Heart left ventricle (tissue), 16 donors: ENCODE data around the gene SEMA3B. TPM values are rescaled to one million over a fixed set of nuclear protein-coding genes. Genes with fewer than 3 reads are reported as not detected.
A peak's percentile ranks its signal among the peaks of the same experiment; 100 is the strongest.

Experiments used
- ATAC-seq, 4 donors: fragments of 200-7000 bp; cut with Tn5 transposase; one replicate each; pipeline ENCODE4 v1.9.1; 2020 to 2022; ENCODE audit warnings: moderate library complexity in 4 of 4, mild to moderate bottlenecking in 3 of 4, moderate number of reproducible peaks in 1 of 4
- DNase-seq, 5 donors: peaks; one replicate each; pipeline ENCODE4 v3.0.0-alpha.2; 2020
- H3K27ac ChIP-seq, 12 donors: fragments of 200-600 bp; sonication (generic) in 4 of 12; one replicate each; pipeline versions ENCODE4 v1.5.0 to v1.8.0; 2016 to 2022; ENCODE audit warnings: mild to moderate bottlenecking in 2 of 12
- H3K27me3 ChIP-seq, 9 donors: fragments of 200-600 bp; sonication (generic) in 2 of 9; one replicate each; pipeline versions ENCODE4 v1.5.1 to v1.8.0; 2016 to 2022; ENCODE audit warnings: mild to moderate bottlenecking in 3 of 9
- H3K36me3 ChIP-seq, 9 donors: fragments of 200-600 bp; sonication (generic) in 2 of 9; one replicate each; pipeline versions ENCODE4 v1.5.0 to v1.8.0; 2018 to 2022; ENCODE audit warnings: mild to moderate bottlenecking in 2 of 9
- H3K4me1 ChIP-seq, 12 donors: fragments of 200-600 bp; sonication (generic) in 4 of 12; one replicate each; pipeline versions ENCODE4 v1.5.0 to v1.8.0; 2016 to 2022; ENCODE audit warnings: mild to moderate bottlenecking in 3 of 12
- H3K4me3 ChIP-seq, 12 donors: fragments of 200-600 bp; sonication (generic) in 4 of 12; one replicate each; pipeline versions ENCODE4 v1.5.0 to v1.8.0; 2017 to 2022; ENCODE audit warnings: mild to moderate bottlenecking in 9 of 12, moderate library complexity in 4 of 12
- H3K9me3 ChIP-seq, 12 donors: fragments of 200-600 bp; sonication (generic) in 4 of 12; one replicate each; pipeline versions ENCODE4 v1.5.0 to v1.8.0; 2016 to 2022; ENCODE audit warnings: mild to moderate bottlenecking in 1 of 12
- CTCF ChIP-seq, 12 donors: fragments of 200-600 bp; sonication (generic) in 4 of 12; IDR thresholded peaks; one replicate each; pipeline versions ENCODE4 v1.5.0 to v1.8.0; 2018 to 2022; ENCODE audit warnings: antibody characterized with exemption in 12 of 12, mild to moderate bottlenecking in 5 of 12
- POLR2A ChIP-seq, 2 donors: fragments of 450-650 bp; IDR thresholded peaks; one replicate each; pipeline ENCODE4 v1.6.1; 2017; ENCODE audit warnings: antibody characterized with exemption in 2 of 2, mild to moderate bottlenecking in 2 of 2, moderate library complexity in 2 of 2
- WGBS, 4 donors: extraction: QIAGEN DNeasy Blood & Tissue Kit in 2 of 4; methylation state at CpG; one replicate each; pipeline versions ENCODE4 v1.1.5 to v1.1.7; 2013 to 2018; 5-methylcytosine and 5-hydroxymethylcytosine counted together
- intact Hi-C, 10 donors: fragments of 100-400 bp; cut with DNase I; formaldehyde crosslinking; loops; one replicate each; pipeline versions ENCODE4 v1.11.1 to v1.14.2; 2022
- polyA plus RNA-seq, 2 donors: library from polyadenylated mRNA; stranded (reverse); fragments of 200-250 nt; gene quantifications; one replicate each; pipeline ENCODE4 v1.2.3, GENCODE V29; 2013
- total RNA-seq, 9 donors: library from RNA; depleted of rRNA in 2 of 9; stranded (reverse); fragments of >200 nt in 2 of 9; fragmentation: NEBNext Ultra II Directional in 3 of 9; extraction: Animal tissue kit (Norgen Biotek cat#: 25700) in 3 of 9; gene quantifications; one replicate each; pipeline versions ENCODE4 v1.1.0 to v1.2.4, GENCODE V29; 2016 to 2023
- donor health status: ischemic (EF 13 %, LVEDD 7.1; RV severe dilation, severe dysfunction).
- donor health status: healthy with polysubstance abuse.
- donor health status: DM: no; HTN: yes; CAD: no.
- donor health status: DM: no; HTN: no; CAD: no.
- donor health status: ischemic (EF 25% LVEDD 6.9; RV normal size, moderate dysfunction).
- donor health status: ischemic (EF 25% LVEDD 5.7; RV mildly dilated, moderate dysfunction).
- donor health status: healthy.
- donor health status: DM: yes; HTN: yes; CAD: no.
- donor health status: ischemic (EF 35%, LVEDD 5.7; RV mildly dilated, moderate dysfunction).
- donor health status: nonischemic (EF 11% LVEDD 7.7; RV severe dilation, severe dysfunction).
- donor health status: DM: yes; HTN: yes; CAD: no.
- donor health status: PGD.
- donor health status: ischemic (EF 29% LVEDD 5.4; RV normal size, mild dysfunction).
- donor health status: nonischemic (EF 23%, LVEDD 6.1; RV moderate dilation, normal function).

The SEMA3B gene
- total and polyA plus RNA-seq, 11 donors, result 12.9 to 60.1 (median 19.3) TPM

DNA sequence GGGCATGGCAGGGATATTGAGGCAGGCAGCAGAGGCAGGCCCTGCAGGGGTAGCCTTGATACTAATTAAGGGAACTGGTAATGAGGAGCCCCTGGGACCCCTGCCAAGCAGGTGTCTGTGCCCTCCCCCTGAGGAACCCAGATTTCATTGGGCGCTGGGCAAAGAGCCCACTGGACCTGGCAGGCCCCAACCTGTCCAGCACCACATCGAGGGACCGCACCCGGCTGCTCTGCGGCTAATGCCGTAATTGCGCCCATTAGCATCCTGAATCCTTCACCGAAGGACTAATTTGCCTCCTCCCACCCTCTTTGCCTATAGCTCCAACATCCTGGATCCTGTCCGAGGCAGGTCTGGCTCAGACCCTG, 13.7 kb upstream of the SEMA3B start:
- DNase-seq (no peak), ATAC-seq (no peak)
- Histone ChIP-seq H3K36me3 (peaks cover 0 to 94% (median 56%) of the 10 kb centered on the region in 9 donors), H3K4me3 (peak overlapping the region in 2 of 12 donors; percentile 7 to 11), H3K9me3 (peaks cover 0 to 6% (median 0%) of the 10 kb centered on the region in 12 donors), H3K27me3 (no peaks in the 10 kb centered on the region), H3K4me1 (peaks cover 0 to 87% (median 62%) of the 10 kb centered on the region in 12 donors), H3K27ac (peak overlapping the region; percentile 69 to 99 (median 92))
- intact Hi-C loops, result loop anchor here in 1 of 10 donors (10.0 kb wide), 1 partner anchor 70 kb away; the partner anchor contains the start of genes HYAL2 and TUSC2
- 63 to 85% (median 75%) methylated on average over 8 to 9 of the region's 9 CpGs for WGBS, 4 donors
- no peak for TF ChIP-seq POLR2A (IDR thresholded peaks at IDR 0.05)
- no peak for TF ChIP-seq CTCF (IDR thresholded peaks at IDR 0.05)

- Histone ChIP-seq H3K9me3 (peaks cover 0 to 6% (median 0%) of the 10 kb centered on the region in 12 donors), H3K4me3 (no peak overlapping the region), H3K27ac (peak overlapping the region in 10 of 12 donors; percentile 27 to 100 (median 99)), H3K36me3 (peaks cover 0 to 74% (median 51%) of the 10 kb centered on the region in 9 donors), H3K27me3 (no peaks in the 10 kb centered on the region), H3K4me1 (peaks cover 0 to 81% (median 56%) of the 10 kb centered on the region in 12 donors)
- DNase-seq, result peak in 2 of 5 donors; percentile 51 to 61
- WGBS, 4 donors, result 88 to 93% (median 90%) methylated on average over 19 to 20 of the region's 20 CpGs
- no peak for ATAC-seq
- intact Hi-C loops, result loop anchor here in 2 of 10 donors (2.0 to 10.0 kb wide), 2 partner anchors 14 to 68 kb away; partner anchors contain the start of genes HYAL2 (in 1 of the 2) and TUSC2 (in 1 of the 2)
- TF ChIP-seq CTCF (IDR thresholded peaks at IDR 0.05) (peak; percentile 33 to 62 (median 46)), POLR2A (IDR thresholded peaks at IDR 0.05) (no peak)
Measured at GRCh38 chr3:50256978-50257890, 11.7 kb upstream of the SEMA3B start.

- WGBS, 4 donors, result 82 to 90% (median 86%) methylated on average over 16 to 17 of the region's 17 CpGs
- Histone ChIP-seq H3K36me3 (peaks cover 0 to 65% (median 42%) of the 10 kb centered on the region in 9 donors), H3K9me3 (peaks cover 0 to 6% (median 0%) of the 10 kb centered on the region in 12 donors), H3K27ac (peak overlapping the region in 10 of 12 donors; percentile 5 to 100 (median 100)), H3K4me1 (peaks cover 0 to 71% (median 51%) of the 10 kb centered on the region in 12 donors), H3K27me3 (no peaks in the 10 kb centered on the region), H3K4me3 (no peak overlapping the region)
- intact Hi-C loops, result loop anchor here in 1 of 10 donors (10.0 kb wide), 1 partner anchor 67 kb away; the partner anchor contains the start of genes HYAL2 and TUSC2
- DNase-seq (peak in 1 of 5 donors; percentile 28), ATAC-seq (no peak)
- TF ChIP-seq POLR2A (IDR thresholded peaks at IDR 0.05), result no peak
- no peak for TF ChIP-seq CTCF (IDR thresholded peaks at IDR 0.05)
Measured at GRCh38 chr3:50258029-50258680, 10.8 kb upstream of the SEMA3B start.
